Stimulated activated CD4-positive, alpha-beta T cell treated with anti-CD3 and anti-CD28 coated beads, Interleukin-2, amount 100 ng/mL, for 24 hours (primary cell): ENCODE results near the gene DRC7.
"Not testable (repeated sequence)": the region's sequence is repeated elsewhere in the genome, so short reads cannot be mapped to it uniquely, and the experiment has no call there.

Experiments
- DNase-seq, 2 donors: peaks; one replicate each; pipeline ENCODE4 v3.0.0-alpha.2; 2020

The DRC7 gene

GRCh38 chr16:57721356-57722209 lies 27.0 kb downstream of the DRC7 start:
- no peak for DNase-seq

GRCh38 chr16:57722210-57722499 lies 27.5 kb downstream of the DRC7 start:
- DNase-seq: no peak

GRCh38 chr16:57722651-57723050 lies 28.0 kb downstream of the DRC7 start:
- DNase-seq: no peak

GRCh38 chr16:57723170-57723569 lies 28.6 kb downstream of the DRC7 start:
- DNase-seq: no peak

GRCh38 chr16:57724531-57724930 lies 29.9 kb downstream of the DRC7 start:
- no peak for DNase-seq

GRCh38 chr16:57725151-57725550 lies 30.5 kb downstream of the DRC7 start:
- no peak for DNase-seq

- no peak for DNase-seq
These were observed 30.9 kb downstream of the DRC7 start for GRCh38 chr16:57725554-57725953.

- DNase-seq: no peak
These were observed 31.4 kb downstream of the DRC7 start for GRCh38 chr16:57725976-57726375.

- DNase-seq: no peak
These were observed 31.9 kb downstream of the DRC7 start for GRCh38 chr16:57726433-57726947.

GRCh38 chr16:57727610-57728009 lies 33.0 kb downstream of the DRC7 start:
- DNase-seq: no peak

GRCh38 chr16:57728336-57729181 lies 34.0 kb downstream of the DRC7 start:
- no peak for DNase-seq

- DNase-seq: no peak
These were observed 34.5 kb downstream of the DRC7 start for GRCh38 chr16:57729182-57729484.

- not testable (repeated sequence) for DNase-seq
These were observed 35.2 kb downstream of the DRC7 start for GRCh38 chr16:57729852-57730251.

GRCh38 chr16:57730771-57731730 lies 36.4 kb downstream of the DRC7 start:
- no peak for DNase-seq

- DNase-seq: no peak
These were observed 37.4 kb downstream of the DRC7 start for GRCh38 chr16:57732037-57732436.

GRCh38 chr16:57732714-57733113 lies 38.1 kb downstream of the DRC7 start:
- DNase-seq: no peak

GRCh38 chr16:57734308-57734924 lies 39.8 kb downstream of the DRC7 start:
- no peak for DNase-seq

- peak; percentile 98 for DNase-seq
These were observed 40.5 kb downstream of the DRC7 start for GRCh38 chr16:57734925-57735754.

GRCh38 chr16:57735755-57736418 lies 41.3 kb downstream of the DRC7 start, which contains the start of gene KATNB1:
Gene KATNB1 (plus strand): TSS chr16:57735770. CDS start chr16:57737244, 1,474 bp downstream.
- DNase-seq: peak in 1 of 2 donors; percentile 15

- DNase-seq: peak; percentile 53 to 59
These were observed 42.1 kb downstream of the DRC7 start for GRCh38 chr16:57736419-57737351.
